HepG2 (cell line): ENCODE measurements around the gene CBLB.

Experiments
- ADNP ChIP-seq: sonication (generic); formaldehyde crosslinking; IDR thresholded peaks from 2 replicates; pipeline ENCODE4 v1.4.0; 2020; ENCODE audit warnings: missing genetic modification reagents
- FOSL1 ChIP-seq: sonication (generic); formaldehyde crosslinking; IDR thresholded peaks from 2 replicates; pipeline ENCODE4 v1.9.0; 2021; ENCODE audit warnings: missing genetic modification reagents, borderline replicate concordance
- HNRNPK ChIP-seq: fragments of 200-400 bp; formaldehyde crosslinking; IDR thresholded peaks from 2 replicates; pipeline ENCODE4 v1.6.1; 2018; ENCODE audit warnings: low read length, low read depth, moderate library complexity, mild to moderate bottlenecking; ENCODE audit not compliant: poor library complexity, severe bottlenecking
- NONO ChIP-seq, 2 experiments: fragments of 450-650 bp in 1 of 2; sonication (generic) in 1 of 2; formaldehyde crosslinking in 1 of 2; IDR thresholded peaks in 1 of 2; conservative IDR thresholded peaks in 1 of 2; 2 replicates each; pipeline versions ENCODE4 v1.6.1 to v1.8.0; 2017 to 2022; ENCODE audit warnings: mild to moderate bottlenecking in 1 of 2, missing genetic modification reagents in 1 of 2, moderate library complexity in 1 of 2
- PCBP1 ChIP-seq: fragments of 200-400 bp; formaldehyde crosslinking; IDR thresholded peaks from 2 replicates; pipeline ENCODE4 v1.6.1; 2017; ENCODE audit warnings: mild to moderate bottlenecking, low read depth, low read length, borderline replicate concordance
- TAF1 ChIP-seq: sonication (generic); formaldehyde crosslinking; IDR thresholded peaks from 2 replicates; pipeline ENCODE4 v1.4.0; 2020; ENCODE audit warnings: missing genetic modification reagents
- TF ChIP-seq, protein P1 (sequence below): IDR thresholded peaks from 2 replicates; pipeline ENCODE4 v1.6.1; 2016
- TF ChIP-seq, protein P2 (sequence below): sonication (generic); formaldehyde crosslinking; IDR thresholded peaks from 2 replicates; pipeline ENCODE4 v1.5.0; 2020; ENCODE audit warnings: mild to moderate bottlenecking, missing genetic modification reagents, moderate library complexity
- TF ChIP-seq, protein P3 (sequence below): sonication (generic); formaldehyde crosslinking; conservative IDR thresholded peaks from 2 replicates; pipeline ENCODE4 v1.4.0; 2020; ENCODE audit warnings: missing genetic modification reagents
- TF ChIP-seq, protein P4 (sequence below): sonication (generic); formaldehyde crosslinking; IDR thresholded peaks from 2 replicates; pipeline ENCODE4 v1.5.0; 2020; ENCODE audit warnings: mild to moderate bottlenecking, missing genetic modification reagents, borderline replicate concordance
- TF ChIP-seq, protein P5 (sequence below): fragments of 450-650 bp; IDR thresholded peaks from 2 replicates; pipeline ENCODE4 v1.6.1; 2017

DNA sequence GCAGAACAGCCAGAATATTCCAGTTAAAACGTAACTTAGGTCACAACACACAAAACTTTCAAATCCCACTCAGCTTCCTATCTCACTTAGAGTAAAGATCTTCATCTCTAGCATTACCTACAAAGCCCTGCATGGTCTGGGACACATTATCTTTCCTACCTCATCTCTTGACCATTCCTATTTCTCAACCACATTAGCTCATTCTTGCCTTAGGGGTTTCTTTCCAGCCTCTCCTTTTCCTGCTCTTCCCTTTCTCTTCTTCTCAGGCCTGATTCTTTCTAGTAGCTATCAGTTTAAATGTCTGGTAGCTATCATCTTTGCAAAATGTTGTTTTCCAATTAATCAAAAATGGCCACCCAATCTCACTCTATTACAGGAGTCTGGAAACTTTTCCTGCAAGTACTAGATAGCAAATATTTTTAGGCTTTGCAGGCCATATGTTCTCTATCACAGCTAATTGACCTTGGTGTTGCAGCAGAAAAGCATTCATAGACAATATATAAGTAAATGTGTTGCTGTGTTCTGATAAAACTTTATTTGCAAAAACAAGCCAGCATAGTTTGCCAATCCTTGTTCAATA, 15.1 kb upstream of the CBLB start:
- TF ChIP-seq, protein P1, sequence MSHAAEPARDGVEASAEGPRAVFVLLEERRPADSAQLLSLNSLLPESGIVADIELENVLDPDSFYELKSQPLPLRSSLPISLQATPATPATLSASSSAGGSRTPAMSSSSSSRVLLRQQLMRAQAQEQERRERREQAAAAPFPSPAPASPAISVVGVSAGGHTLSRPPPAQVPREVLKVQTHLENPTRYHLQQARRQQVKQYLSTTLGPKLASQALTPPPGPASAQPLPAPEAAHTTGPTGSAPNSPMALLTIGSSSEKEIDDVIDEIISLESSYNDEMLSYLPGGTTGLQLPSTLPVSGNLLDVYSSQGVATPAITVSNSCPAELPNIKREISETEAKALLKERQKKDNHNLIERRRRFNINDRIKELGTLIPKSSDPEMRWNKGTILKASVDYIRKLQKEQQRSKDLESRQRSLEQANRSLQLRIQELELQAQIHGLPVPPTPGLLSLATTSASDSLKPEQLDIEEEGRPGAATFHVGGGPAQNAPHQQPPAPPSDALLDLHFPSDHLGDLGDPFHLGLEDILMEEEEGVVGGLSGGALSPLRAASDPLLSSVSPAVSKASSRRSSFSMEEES (CRISPR knock-in tag), result no peak
- no peak for TF ChIP-seq PCBP1
- TF ChIP-seq, protein P2, sequence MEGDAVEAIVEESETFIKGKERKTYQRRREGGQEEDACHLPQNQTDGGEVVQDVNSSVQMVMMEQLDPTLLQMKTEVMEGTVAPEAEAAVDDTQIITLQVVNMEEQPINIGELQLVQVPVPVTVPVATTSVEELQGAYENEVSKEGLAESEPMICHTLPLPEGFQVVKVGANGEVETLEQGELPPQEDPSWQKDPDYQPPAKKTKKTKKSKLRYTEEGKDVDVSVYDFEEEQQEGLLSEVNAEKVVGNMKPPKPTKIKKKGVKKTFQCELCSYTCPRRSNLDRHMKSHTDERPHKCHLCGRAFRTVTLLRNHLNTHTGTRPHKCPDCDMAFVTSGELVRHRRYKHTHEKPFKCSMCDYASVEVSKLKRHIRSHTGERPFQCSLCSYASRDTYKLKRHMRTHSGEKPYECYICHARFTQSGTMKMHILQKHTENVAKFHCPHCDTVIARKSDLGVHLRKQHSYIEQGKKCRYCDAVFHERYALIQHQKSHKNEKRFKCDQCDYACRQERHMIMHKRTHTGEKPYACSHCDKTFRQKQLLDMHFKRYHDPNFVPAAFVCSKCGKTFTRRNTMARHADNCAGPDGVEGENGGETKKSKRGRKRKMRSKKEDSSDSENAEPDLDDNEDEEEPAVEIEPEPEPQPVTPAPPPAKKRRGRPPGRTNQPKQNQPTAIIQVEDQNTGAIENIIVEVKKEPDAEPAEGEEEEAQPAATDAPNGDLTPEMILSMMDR (CRISPR knock-in tag), result no peak
- TF ChIP-seq TAF1 (CRISPR knock-in tag), result no peak
- TF ChIP-seq, protein P3, sequence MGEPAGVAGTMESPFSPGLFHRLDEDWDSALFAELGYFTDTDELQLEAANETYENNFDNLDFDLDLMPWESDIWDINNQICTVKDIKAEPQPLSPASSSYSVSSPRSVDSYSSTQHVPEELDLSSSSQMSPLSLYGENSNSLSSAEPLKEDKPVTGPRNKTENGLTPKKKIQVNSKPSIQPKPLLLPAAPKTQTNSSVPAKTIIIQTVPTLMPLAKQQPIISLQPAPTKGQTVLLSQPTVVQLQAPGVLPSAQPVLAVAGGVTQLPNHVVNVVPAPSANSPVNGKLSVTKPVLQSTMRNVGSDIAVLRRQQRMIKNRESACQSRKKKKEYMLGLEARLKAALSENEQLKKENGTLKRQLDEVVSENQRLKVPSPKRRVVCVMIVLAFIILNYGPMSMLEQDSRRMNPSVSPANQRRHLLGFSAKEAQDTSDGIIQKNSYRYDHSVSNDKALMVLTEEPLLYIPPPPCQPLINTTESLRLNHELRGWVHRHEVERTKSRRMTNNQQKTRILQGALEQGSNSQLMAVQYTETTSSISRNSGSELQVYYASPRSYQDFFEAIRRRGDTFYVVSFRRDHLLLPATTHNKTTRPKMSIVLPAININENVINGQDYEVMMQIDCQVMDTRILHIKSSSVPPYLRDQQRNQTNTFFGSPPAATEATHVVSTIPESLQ (CRISPR knock-in tag), result no peak
- TF ChIP-seq, protein P4, sequence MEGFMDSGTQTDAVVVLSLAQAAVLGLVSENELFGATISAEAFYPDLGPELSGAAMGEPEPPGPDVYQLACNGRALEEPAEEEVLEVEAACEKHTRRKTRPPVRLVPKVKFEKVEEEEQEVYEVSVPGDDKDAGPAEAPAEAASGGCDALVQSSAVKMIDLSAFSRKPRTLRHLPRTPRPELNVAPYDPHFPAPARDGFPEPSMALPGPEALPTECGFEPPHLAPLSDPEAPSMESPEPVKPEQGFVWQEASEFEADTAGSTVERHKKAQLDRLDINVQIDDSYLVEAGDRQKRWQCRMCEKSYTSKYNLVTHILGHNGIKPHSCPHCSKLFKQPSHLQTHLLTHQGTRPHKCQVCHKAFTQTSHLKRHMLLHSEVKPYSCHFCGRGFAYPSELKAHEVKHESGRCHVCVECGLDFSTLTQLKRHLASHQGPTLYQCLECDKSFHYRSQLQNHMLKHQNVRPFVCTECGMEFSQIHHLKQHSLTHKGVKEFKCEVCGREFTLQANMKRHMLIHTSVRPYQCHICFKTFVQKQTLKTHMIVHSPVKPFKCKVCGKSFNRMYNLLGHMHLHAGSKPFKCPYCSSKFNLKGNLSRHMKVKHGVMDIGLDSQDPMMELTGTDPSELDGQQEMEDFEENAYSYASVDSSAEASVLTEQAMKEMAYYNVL (CRISPR knock-in tag), result no peak
- no peak for TF ChIP-seq HNRNPK
- TF ChIP-seq FOSL1 (CRISPR knock-in tag), result no peak
- TF ChIP-seq NONO (IDR thresholded peaks at IDR 0.05), result no peak
- no peak for TF ChIP-seq NONO (CRISPR knock-in tag; conservative IDR thresholded peaks at IDR 0.05)
- TF ChIP-seq, protein P5, sequence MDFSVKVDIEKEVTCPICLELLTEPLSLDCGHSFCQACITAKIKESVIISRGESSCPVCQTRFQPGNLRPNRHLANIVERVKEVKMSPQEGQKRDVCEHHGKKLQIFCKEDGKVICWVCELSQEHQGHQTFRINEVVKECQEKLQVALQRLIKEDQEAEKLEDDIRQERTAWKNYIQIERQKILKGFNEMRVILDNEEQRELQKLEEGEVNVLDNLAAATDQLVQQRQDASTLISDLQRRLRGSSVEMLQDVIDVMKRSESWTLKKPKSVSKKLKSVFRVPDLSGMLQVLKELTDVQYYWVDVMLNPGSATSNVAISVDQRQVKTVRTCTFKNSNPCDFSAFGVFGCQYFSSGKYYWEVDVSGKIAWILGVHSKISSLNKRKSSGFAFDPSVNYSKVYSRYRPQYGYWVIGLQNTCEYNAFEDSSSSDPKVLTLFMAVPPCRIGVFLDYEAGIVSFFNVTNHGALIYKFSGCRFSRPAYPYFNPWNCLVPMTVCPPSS, result no peak
- TF ChIP-seq ADNP (CRISPR knock-in tag), result no peak
